Measurements from ENCODE around the gene RASSF8.

RASSF8 gene

GRCh38 chr12:25959071-25959961 is 834 bp downstream of the RASSF8 start:
- H3K79me2 ChIP-seq (ENCODE audit: insufficient read depth, low read length), result no peaks in the 10 kb centered on the region
- no peak for TF ChIP-seq CTCF (IDR thresholded peaks at IDR 0.05; ENCODE audit: insufficient read depth, low read length, poor library complexity, severe bottlenecking)
- TF ChIP-seq EZH2phosphoT487 (conservative IDR thresholded peaks at IDR 0.05; ENCODE audit: low read length), result peak; percentile 92; the same call in 1 of the 2 replicates
- peak overlapping the region; percentile 85 for H2AFZ ChIP-seq (ENCODE audit: low read depth, low read length, severe bottlenecking)

GRCh38 chr12:25960143-25960542 is 1.7 kb downstream of the RASSF8 start:
- Histone ChIP-seq H3F3A (ENCODE audit: insufficient read depth) (0 out of 2 replicates have a peak, but pooled peaks cover 4% of the 10 kb centered on the region), H2AFZ (ENCODE audit: low read depth, low read length, severe bottlenecking) (no peak overlapping the region), H4K20me1 (ENCODE audit: low read depth, low read length) (no peaks in the 10 kb centered on the region), H3K4me2 (ENCODE audit: low read depth, low read length, poor library complexity, severe bottlenecking) (peak overlapping the region; percentile 86), H3K27me3 (ENCODE audit: low read length) (no peaks in the 10 kb centered on the region), H3K79me2 (ENCODE audit: insufficient read depth, low read length) (no peaks in the 10 kb centered on the region), H3K27ac (ENCODE audit: low read depth, low read length) (no peak overlapping the region), H3K4me3 (ENCODE audit: insufficient read depth, low read length, poor library complexity, severe bottlenecking) (no peak overlapping the region), H3K9me3 (ENCODE audit: insufficient read depth, low read length) (no peaks in the 10 kb centered on the region), H3K9ac (ENCODE audit: low read length) (no peak overlapping the region), H3K36me3 (ENCODE audit: low read length) (no peaks in the 10 kb centered on the region), H3K9me2 (replicated peaks; ENCODE audit: insufficient read depth, low read length) (no peaks in the 10 kb centered on the region)
- TF ChIP-seq CTCF (IDR thresholded peaks at IDR 0.05; ENCODE audit: insufficient read depth, low read length, poor library complexity, severe bottlenecking) (no peak), EZH2phosphoT487 (conservative IDR thresholded peaks at IDR 0.05; ENCODE audit: low read length) (no peak)

More at GRCh38 chr12:25959071-25959961, 834 bp downstream of the RASSF8 start:
- no peaks in the 10 kb centered on the region for H3K36me3 ChIP-seq (ENCODE audit: low read length)
- H3K9me2 ChIP-seq (replicated peaks; ENCODE audit: insufficient read depth, low read length), result no peaks in the 10 kb centered on the region
- H3K4me3 ChIP-seq (ENCODE audit: insufficient read depth, low read length, poor library complexity, severe bottlenecking), result peak overlapping the region; percentile 64
- H3F3A ChIP-seq (ENCODE audit: insufficient read depth), result 0 out of 2 replicates have a peak, but pooled peaks cover 4% of the 10 kb centered on the region
- no peak overlapping the region for H3K27ac ChIP-seq (ENCODE audit: low read depth, low read length)
- no peaks in the 10 kb centered on the region for H4K20me1 ChIP-seq (ENCODE audit: low read depth, low read length)
- H3K27me3 ChIP-seq (ENCODE audit: low read length), result no peaks in the 10 kb centered on the region
- peak overlapping the region; percentile 86 for H3K4me2 ChIP-seq (ENCODE audit: low read depth, low read length, poor library complexity, severe bottlenecking)
- H3K9me3 ChIP-seq (ENCODE audit: insufficient read depth, low read length), result no peaks in the 10 kb centered on the region
- peak overlapping the region; percentile 47 for H3K9ac ChIP-seq (ENCODE audit: low read length)

GRCh38 chr12:25960961-25961360 is 2.5 kb downstream of the RASSF8 start:
- no peaks in the 10 kb centered on the region for H3K36me3 ChIP-seq (ENCODE audit: low read length)
- no peaks in the 10 kb centered on the region for H3K9me3 ChIP-seq (ENCODE audit: insufficient read depth, low read length)
- TF ChIP-seq CTCF (IDR thresholded peaks at IDR 0.05; ENCODE audit: insufficient read depth, low read length, poor library complexity, severe bottlenecking), result no peak
- TF ChIP-seq EZH2phosphoT487 (conservative IDR thresholded peaks at IDR 0.05; ENCODE audit: low read length), result no peak
- H3F3A ChIP-seq (ENCODE audit: insufficient read depth), result 0 out of 2 replicates have a peak, but pooled peaks cover 4% of the 10 kb centered on the region
- H3K4me2 ChIP-seq (ENCODE audit: low read depth, low read length, poor library complexity, severe bottlenecking), result no peak overlapping the region
- no peaks in the 10 kb centered on the region for H3K79me2 ChIP-seq (ENCODE audit: insufficient read depth, low read length)
- H3K27ac ChIP-seq (ENCODE audit: low read depth, low read length), result no peak overlapping the region
- H3K4me3 ChIP-seq (ENCODE audit: insufficient read depth, low read length, poor library complexity, severe bottlenecking), result no peak overlapping the region
- no peak overlapping the region for H2AFZ ChIP-seq (ENCODE audit: low read depth, low read length, severe bottlenecking)
- H3K9ac ChIP-seq (ENCODE audit: low read length), result no peak overlapping the region
- H4K20me1 ChIP-seq (ENCODE audit: low read depth, low read length), result no peaks in the 10 kb centered on the region
- H3K27me3 ChIP-seq (ENCODE audit: low read length), result no peaks in the 10 kb centered on the region
- no peaks in the 10 kb centered on the region for H3K9me2 ChIP-seq (replicated peaks; ENCODE audit: insufficient read depth, low read length)

Measured in SU-DHL-6 (cell line).